Vagina (tissue), 2 donors: ENCODE results near the gene RNF217. TPM values are rescaled to one million over a fixed set of nuclear protein-coding genes. Genes with fewer than 3 reads are reported as not detected.

Source experiments
- DNase-seq, 2 donors: peaks; one replicate each; pipeline ENCODE4 v3.0.0-alpha.2; 2017; ENCODE audit errors: extremely low spot score in 2 of 2
- H3K27ac ChIP-seq: fragments of 200-600 bp; sonication (generic); one replicate; pipeline ENCODE4 v1.5.1; 2019
- H3K27me3 ChIP-seq: fragments of 200-600 bp; sonication (generic); one replicate; pipeline ENCODE4 v1.5.1; 2019
- H3K36me3 ChIP-seq, 2 donors: fragments of 200-600 bp; sonication (generic); one replicate each; pipeline ENCODE4 v1.5.1; 2017 to 2019
- H3K4me1 ChIP-seq: fragments of 200-600 bp; sonication (generic); one replicate; pipeline ENCODE4 v1.5.1; 2019
- H3K4me3 ChIP-seq, 2 donors: fragments of 200-600 bp; sonication (generic); 1 replicate in 1 of 2; 2 replicates in 1 of 2; pipeline ENCODE4 v1.5.1; 2016 to 2019
- H3K9me3 ChIP-seq: fragments of 200-600 bp; sonication (generic); one replicate; pipeline ENCODE4 v1.5.1; 2019
- POLR2A ChIP-seq, 2 donors: fragments of 450-650 bp; IDR thresholded peaks; one replicate each; pipeline ENCODE4 v1.6.1; 2017; ENCODE audit warnings: antibody characterized with exemption in 2 of 2, mild to moderate bottlenecking in 2 of 2, moderate library complexity in 2 of 2
- POLR2AphosphoS5 ChIP-seq, 2 donors: sonication (generic); formaldehyde crosslinking; IDR thresholded peaks; one replicate each; pipeline ENCODE4 v1.9.0; 2017; ENCODE audit warnings: antibody characterized with exemption in 2 of 2, mild to moderate bottlenecking in 2 of 2, low read depth in 1 of 2; ENCODE audit not compliant: insufficient read depth in 1 of 2
- intact Hi-C: fragments of 100-400 bp; cut with DNase I; formaldehyde crosslinking; loops from one replicate; pipeline ENCODE4 v1.15.1; 2023
- total RNA-seq: library from RNA; depleted of rRNA; stranded (reverse); fragments of >200 nt; gene quantifications from one replicate; pipeline ENCODE4 v1.2.3, GENCODE V29; 2016
- TF ChIP-seq, protein P1 (sequence below), 3 experiments: fragments of 450-650 bp in 2 of 3; fragments of 200-600 bp in 1 of 3; sonication (generic) in 1 of 3; IDR thresholded peaks; one replicate each; pipeline ENCODE4 v1.5.1; 2017 to 2019; ENCODE audit warnings: antibody characterized with exemption in 3 of 3, mild to moderate bottlenecking in 2 of 3, moderate library complexity in 2 of 3

RNF217 gene
- total RNA-seq, 1 donor from 2014 or later = 26.0 TPM

DNA sequence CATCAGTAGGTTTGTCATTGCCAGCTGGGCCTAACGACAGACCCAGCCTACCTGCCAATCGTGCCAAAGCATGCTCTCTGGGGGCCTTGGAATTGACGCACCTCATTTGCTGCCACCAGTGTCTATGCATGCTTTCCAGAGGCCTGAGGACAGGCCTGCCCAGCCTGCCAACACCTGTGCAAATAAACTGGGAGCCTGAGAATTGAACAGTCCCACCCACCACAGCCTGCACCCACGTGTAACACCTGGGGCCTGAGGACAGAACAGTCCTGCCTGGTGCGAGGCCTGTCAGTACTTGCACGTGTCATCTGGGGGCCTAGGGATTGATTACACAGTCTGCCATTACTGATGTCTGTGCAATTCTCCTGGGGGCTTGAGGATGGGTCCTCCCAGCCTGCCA is 6.2 kb upstream of the RNF217 start:
- intact Hi-C loops = no loop called here
- H3K4me3 ChIP-seq = no peak overlapping the region
- TF ChIP-seq, protein P1, sequence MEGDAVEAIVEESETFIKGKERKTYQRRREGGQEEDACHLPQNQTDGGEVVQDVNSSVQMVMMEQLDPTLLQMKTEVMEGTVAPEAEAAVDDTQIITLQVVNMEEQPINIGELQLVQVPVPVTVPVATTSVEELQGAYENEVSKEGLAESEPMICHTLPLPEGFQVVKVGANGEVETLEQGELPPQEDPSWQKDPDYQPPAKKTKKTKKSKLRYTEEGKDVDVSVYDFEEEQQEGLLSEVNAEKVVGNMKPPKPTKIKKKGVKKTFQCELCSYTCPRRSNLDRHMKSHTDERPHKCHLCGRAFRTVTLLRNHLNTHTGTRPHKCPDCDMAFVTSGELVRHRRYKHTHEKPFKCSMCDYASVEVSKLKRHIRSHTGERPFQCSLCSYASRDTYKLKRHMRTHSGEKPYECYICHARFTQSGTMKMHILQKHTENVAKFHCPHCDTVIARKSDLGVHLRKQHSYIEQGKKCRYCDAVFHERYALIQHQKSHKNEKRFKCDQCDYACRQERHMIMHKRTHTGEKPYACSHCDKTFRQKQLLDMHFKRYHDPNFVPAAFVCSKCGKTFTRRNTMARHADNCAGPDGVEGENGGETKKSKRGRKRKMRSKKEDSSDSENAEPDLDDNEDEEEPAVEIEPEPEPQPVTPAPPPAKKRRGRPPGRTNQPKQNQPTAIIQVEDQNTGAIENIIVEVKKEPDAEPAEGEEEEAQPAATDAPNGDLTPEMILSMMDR (IDR thresholded peaks at IDR 0.05) = no peak
- no peak for TF ChIP-seq POLR2AphosphoS5 (IDR thresholded peaks at IDR 0.05; ENCODE audit: insufficient read depth in 1 of 2, low read depth in 1 of 2)
- TF ChIP-seq POLR2A (IDR thresholded peaks at IDR 0.05) = no peak
- no peak overlapping the region for H3K27ac ChIP-seq
- H3K4me1 ChIP-seq = peaks cover 9% of the 10 kb centered on the region
- no peaks in the 10 kb centered on the region for H3K9me3 ChIP-seq
- no peak for DNase-seq
- H3K27me3 ChIP-seq = no peaks in the 10 kb centered on the region
- H3K36me3 ChIP-seq = no peaks in the 10 kb centered on the region

DNA sequence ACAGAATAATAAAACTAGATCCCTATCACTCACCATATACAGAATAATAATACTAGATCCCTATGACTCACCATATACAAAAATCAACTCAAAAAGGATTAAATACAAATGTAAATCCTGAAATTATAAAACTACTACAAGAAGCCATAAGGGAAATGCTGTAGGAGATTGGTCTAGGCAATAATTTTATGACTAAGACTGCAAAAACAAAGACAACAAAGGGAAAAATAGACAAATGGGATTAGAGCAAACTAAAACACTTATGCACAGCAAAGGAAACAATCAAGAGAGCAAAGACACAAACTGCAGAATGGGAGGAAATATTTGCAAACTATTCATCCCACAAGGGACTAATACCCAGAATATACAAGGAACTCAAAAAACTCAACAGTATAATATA is 4.1 kb upstream of the RNF217 start:
- no peak overlapping the region for H3K4me3 ChIP-seq
- H3K9me3 ChIP-seq = no peaks in the 10 kb centered on the region
- TF ChIP-seq, protein P1 (IDR thresholded peaks at IDR 0.05) = no peak
- TF ChIP-seq POLR2AphosphoS5 (IDR thresholded peaks at IDR 0.05; ENCODE audit: insufficient read depth in 1 of 2, low read depth in 1 of 2) (no peak), POLR2A (IDR thresholded peaks at IDR 0.05) (no peak)
- H3K4me1 ChIP-seq = peaks cover 15% of the 10 kb centered on the region
- no peaks in the 10 kb centered on the region for H3K36me3 ChIP-seq
- no peak overlapping the region for H3K27ac ChIP-seq
- DNase-seq = no peak
- H3K27me3 ChIP-seq = no peaks in the 10 kb centered on the region
- intact Hi-C loops = no loop called here

DNA sequence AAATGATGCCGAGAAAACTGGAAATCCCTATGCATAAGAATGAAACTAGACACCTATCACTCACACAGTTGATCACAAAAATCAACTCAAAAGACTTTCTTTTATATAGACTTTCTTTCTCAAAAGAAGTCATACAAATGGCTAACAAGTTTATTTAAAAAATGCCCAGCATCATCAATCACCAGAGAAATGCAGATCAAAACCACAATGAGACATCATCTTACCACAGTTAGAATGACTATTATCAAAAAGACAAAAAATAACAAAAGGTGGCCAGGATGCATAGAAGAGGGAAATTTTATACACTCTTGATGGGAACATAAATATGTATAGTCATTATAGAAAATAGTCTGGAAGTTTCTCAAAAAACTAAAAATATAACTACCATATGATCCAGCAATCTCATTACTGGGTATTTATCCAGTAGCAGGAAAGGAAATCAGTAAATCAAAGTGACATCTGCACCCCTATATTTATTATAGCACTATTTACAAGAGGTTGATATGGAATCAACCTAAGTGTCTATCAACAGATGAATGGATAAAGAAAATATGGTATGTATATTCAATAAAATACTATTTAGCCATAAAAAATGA is 3.4 kb upstream of the RNF217 start:
- intact Hi-C loops = no loop called here

DNA sequence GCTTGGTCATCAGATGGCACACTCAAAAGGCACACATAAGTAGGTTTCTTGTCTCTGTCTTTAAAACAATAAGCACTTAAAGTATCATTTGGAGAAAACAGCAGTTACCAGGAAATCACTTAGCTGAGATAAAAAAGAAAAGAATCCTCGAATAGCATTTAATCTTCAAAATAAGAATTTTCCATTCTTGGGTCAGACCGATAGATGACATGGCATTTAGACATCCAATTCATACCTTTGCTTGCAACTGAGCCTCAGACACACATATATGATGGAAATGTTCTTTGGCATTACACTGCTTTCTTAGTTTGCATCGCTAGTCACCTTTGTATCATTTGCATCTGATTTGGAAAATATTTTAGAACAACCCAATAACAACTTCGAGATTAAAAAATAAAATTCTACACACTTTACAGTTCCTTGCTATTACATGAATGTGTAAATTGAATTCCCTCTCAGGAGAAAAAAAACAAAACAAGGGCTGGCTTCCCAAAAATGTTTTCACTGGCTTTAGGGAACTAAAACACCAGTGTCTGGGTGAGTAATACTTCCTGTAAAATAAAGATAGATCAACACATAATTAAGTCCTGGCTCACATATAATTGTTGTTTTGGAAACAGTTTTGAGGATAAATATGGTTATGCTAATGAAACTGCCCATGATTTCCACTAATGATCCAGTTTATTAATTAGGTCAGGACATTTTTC is 1.3 kb upstream of the RNF217 start:
- no peaks in the 10 kb centered on the region for H3K9me3 ChIP-seq

More for the DNA sequence above, 3.4 kb upstream of the RNF217 start:
- TF ChIP-seq, protein P1 (IDR thresholded peaks at IDR 0.05) = no peak
- TF ChIP-seq POLR2A (IDR thresholded peaks at IDR 0.05) (no peak), POLR2AphosphoS5 (IDR thresholded peaks at IDR 0.05; ENCODE audit: insufficient read depth in 1 of 2, low read depth in 1 of 2) (no peak)
- no peaks in the 10 kb centered on the region for H3K36me3 ChIP-seq
- peaks cover 15% of the 10 kb centered on the region for H3K4me1 ChIP-seq
- no peaks in the 10 kb centered on the region for H3K9me3 ChIP-seq
- no peak overlapping the region for H3K4me3 ChIP-seq
- no peaks in the 10 kb centered on the region for H3K27me3 ChIP-seq
- H3K27ac ChIP-seq = no peak overlapping the region
- DNase-seq = no peak

More for the DNA sequence above, 1.3 kb upstream of the RNF217 start:
- TF ChIP-seq POLR2AphosphoS5 (IDR thresholded peaks at IDR 0.05; ENCODE audit: insufficient read depth in 1 of 2, low read depth in 1 of 2) = no peak
- no peak for TF ChIP-seq POLR2A (IDR thresholded peaks at IDR 0.05)
- TF ChIP-seq, protein P1 (IDR thresholded peaks at IDR 0.05) = no peak
- DNase-seq = no peak
- intact Hi-C loops = loop anchor here (10.0 kb wide), 1 partner anchor 144 kb away; no protein-coding TSS in a partner anchor
- Histone ChIP-seq H3K27ac (peak overlapping the region; percentile 97), H3K4me3 (peak overlapping the region; percentile 82 to 83), H3K4me1 (peaks cover 33% of the 10 kb centered on the region), H3K36me3 (no peaks in the 10 kb centered on the region), H3K27me3 (no peaks in the 10 kb centered on the region)
